Measurements from ENCODE around the gene MAML2. TPM values are rescaled to one million over a fixed set of nuclear protein-coding genes. Genes with fewer than 3 reads are reported as not detected.

MAML2 gene
- total and polyA plus RNA-seq, 9 of the 15 experiments (the other 6 are each of a cell fraction or from before 2014, with no cell fraction given) = 0.79 to 6.8 (median 4.8) TPM

GRCh38 chr11:96330511-96330859 lies 12.5 kb downstream of the MAML2 start (continued):
- TF ChIP-seq ATF4 (CRISPR knock-in tag; IDR thresholded peaks at IDR 0.05) = peak; percentile 87
- TF ChIP-seq CXXC5 (CRISPR knock-in tag; IDR thresholded peaks at IDR 0.05) = peak; percentile 89
- TF ChIP-seq AFF1 (IDR thresholded peaks at IDR 0.05; ENCODE audit: low read depth in 1 of 2, partially characterized antibody in 2 of 2) = no peak
- peak; percentile 74 for TF ChIP-seq ZNF584 (CRISPR knock-in tag; IDR thresholded peaks at IDR 0.05; ENCODE audit: low read depth)
- peak; percentile 74; the same call in 1 of the 2 replicates for TF ChIP-seq ZNF444 (CRISPR knock-in tag; IDR thresholded peaks at IDR 0.05)
- TF ChIP-seq HMG20A (CRISPR knock-in tag; conservative IDR thresholded peaks at IDR 0.05) = peak; percentile 68; the same call in 1 of the 2 replicates
- TF ChIP-seq L3MBTL2 (IDR thresholded peaks at IDR 0.05) = peak; percentile 38; the same call in 1 of the 2 replicates
- TF ChIP-seq ZNF41 (CRISPR knock-in tag; conservative IDR thresholded peaks at IDR 0.05) = peak; percentile 90
- peak; percentile 34; the same call in 1 of the 2 replicates for TF ChIP-seq STAT5B (CRISPR knock-in tag; IDR thresholded peaks at IDR 0.05)
- TF ChIP-seq ATF1 (CRISPR knock-in tag; IDR thresholded peaks at IDR 0.05) = no peak
- TF ChIP-seq ATF1 (tag; IDR thresholded peaks at IDR 0.05) = 0 out of 2 replicates have a peak, but pooled peaks have one; percentile 9
- 0 out of 2 replicates have a peak, but pooled peaks have one; percentile 24 for TF ChIP-seq ZNF347 (CRISPR knock-in tag; IDR thresholded peaks at IDR 0.05; ENCODE audit: low read depth)
- TF ChIP-seq ZNF57 (CRISPR knock-in tag; IDR thresholded peaks at IDR 0.05) = peak; percentile 89
- no peak for TF ChIP-seq NR2F6 (CRISPR knock-in tag; IDR thresholded peaks at IDR 0.05)
- peak; percentile 70; the same call in 1 of the 2 replicates for TF ChIP-seq ZNF354B (CRISPR knock-in tag; IDR thresholded peaks at IDR 0.05)
- peak; percentile 96 for TF ChIP-seq ZNF583 (CRISPR knock-in tag; IDR thresholded peaks at IDR 0.05)
- TF ChIP-seq HOMEZ (CRISPR knock-in tag; IDR thresholded peaks at IDR 0.05) = peak; percentile 81; the same call in 1 of the 2 replicates
- TF ChIP-seq KDM2B (CRISPR knock-in tag; IDR thresholded peaks at IDR 0.05) = no peak
- TF ChIP-seq PTRF (tag; IDR thresholded peaks at IDR 0.05) = peak; percentile 94
- TF ChIP-seq PCBP1 (IDR thresholded peaks at IDR 0.05; ENCODE audit: low read depth, low read length, poor library complexity, severe bottlenecking) = no peak
- peak; percentile 63; the same call in 1 of the 2 replicates for TF ChIP-seq ZKSCAN3 (CRISPR knock-in tag; IDR thresholded peaks at IDR 0.05)

Data from K562 (cell line).